Measurements from ENCODE around the gene KCNA4.
"Not testable (repeated sequence)": the region's sequence is repeated elsewhere in the genome, so short reads cannot be mapped to it uniquely, and the experiment has no call there.

Gene KCNA4

GRCh38 chr11:29989174-29989970, 27.5 kb downstream of the KCNA4 start:
- Histone ChIP-seq H3K4me1 (ENCODE audit: control insufficient read depth, low read depth, low read length) (no peaks in the 10 kb centered on the region), H3K9ac (ENCODE audit: low read length) (no peak overlapping the region), H3K27ac (ENCODE audit: low read length) (no peak overlapping the region), H3K9me3 (ENCODE audit: control insufficient read depth, low read depth, low read length) (no peaks in the 10 kb centered on the region), H3K36me3 (ENCODE audit: control insufficient read depth, low read depth, low read length) (no peaks in the 10 kb centered on the region), H3K27me3 (ENCODE audit: control insufficient read depth, insufficient read depth, low read length) (no peaks in the 10 kb centered on the region), H3K4me3 (ENCODE audit: low read length) (no peak overlapping the region)

GRCh38 chr11:29985248-29985647, 31.6 kb downstream of the KCNA4 start:
- Histone ChIP-seq H3K9me3 (ENCODE audit: control insufficient read depth, low read depth, low read length) (no peaks in the 10 kb centered on the region), H3K4me3 (ENCODE audit: low read length) (no peak overlapping the region), H3K36me3 (ENCODE audit: control insufficient read depth, low read depth, low read length) (no peaks in the 10 kb centered on the region)

GRCh38 chr11:29984544-29984943, 32.3 kb downstream of the KCNA4 start:
- no peak overlapping the region for H3K27ac ChIP-seq (ENCODE audit: low read length)
- no peaks in the 10 kb centered on the region for H3K4me1 ChIP-seq (ENCODE audit: control insufficient read depth, low read depth, low read length)
- H3K9me3 ChIP-seq (ENCODE audit: control insufficient read depth, low read depth, low read length): no peaks in the 10 kb centered on the region
- H3K9ac ChIP-seq (ENCODE audit: low read length): no peak overlapping the region
- H3K4me3 ChIP-seq (ENCODE audit: low read length): no peak overlapping the region
- H3K27me3 ChIP-seq (ENCODE audit: control insufficient read depth, insufficient read depth, low read length): no peaks in the 10 kb centered on the region
- no peaks in the 10 kb centered on the region for H3K36me3 ChIP-seq (ENCODE audit: control insufficient read depth, low read depth, low read length)

More at GRCh38 chr11:29985248-29985647, 31.6 kb downstream of the KCNA4 start:
- no peak overlapping the region for H3K9ac ChIP-seq (ENCODE audit: low read length)
- H3K27ac ChIP-seq (ENCODE audit: low read length): no peak overlapping the region
- H3K27me3 ChIP-seq (ENCODE audit: control insufficient read depth, insufficient read depth, low read length): no peaks in the 10 kb centered on the region
- H3K4me1 ChIP-seq (ENCODE audit: control insufficient read depth, low read depth, low read length): no peaks in the 10 kb centered on the region

GRCh38 chr11:29978549-29978948, 38.3 kb downstream of the KCNA4 start:
- Histone ChIP-seq H3K9ac (ENCODE audit: low read length) (no peak overlapping the region), H3K4me3 (ENCODE audit: low read length) (no peak overlapping the region), H3K9me3 (ENCODE audit: control insufficient read depth, low read depth, low read length) (no peaks in the 10 kb centered on the region), H3K36me3 (ENCODE audit: control insufficient read depth, low read depth, low read length) (no peaks in the 10 kb centered on the region), H3K27ac (ENCODE audit: low read length) (no peak overlapping the region), H3K4me1 (ENCODE audit: control insufficient read depth, low read depth, low read length) (no peaks in the 10 kb centered on the region), H3K27me3 (ENCODE audit: control insufficient read depth, insufficient read depth, low read length) (no peaks in the 10 kb centered on the region)

GRCh38 chr11:29975580-29975979, 41.2 kb downstream of the KCNA4 start:
- H3K9ac ChIP-seq (ENCODE audit: low read length); H3K9me3 ChIP-seq (ENCODE audit: control insufficient read depth, low read depth, low read length); H3K36me3 ChIP-seq (ENCODE audit: control insufficient read depth, low read depth, low read length); H3K27ac ChIP-seq (ENCODE audit: low read length); H3K4me3 ChIP-seq (ENCODE audit: low read length); H3K4me1 ChIP-seq (ENCODE audit: control insufficient read depth, low read depth, low read length); H3K27me3 ChIP-seq (ENCODE audit: control insufficient read depth, insufficient read depth, low read length): not testable (repeated sequence)

GRCh38 chr11:29963796-29964195, 53.0 kb downstream of the KCNA4 start:
- peaks cover 17% of the 10 kb centered on the region for H3K4me1 ChIP-seq (ENCODE audit: control insufficient read depth, low read depth, low read length)
- no peaks in the 10 kb centered on the region for H3K36me3 ChIP-seq (ENCODE audit: control insufficient read depth, low read depth, low read length)
- no peak overlapping the region for H3K9ac ChIP-seq (ENCODE audit: low read length)
- H3K4me3 ChIP-seq (ENCODE audit: low read length): no peak overlapping the region
- H3K9me3 ChIP-seq (ENCODE audit: control insufficient read depth, low read depth, low read length): no peaks in the 10 kb centered on the region
- H3K27ac ChIP-seq (ENCODE audit: low read length): no peak overlapping the region
- no peaks in the 10 kb centered on the region for H3K27me3 ChIP-seq (ENCODE audit: control insufficient read depth, insufficient read depth, low read length)

- H3K4me3 ChIP-seq (ENCODE audit: low read length): no peak overlapping the region
- no peak overlapping the region for H3K27ac ChIP-seq (ENCODE audit: low read length)
- H3K9ac ChIP-seq (ENCODE audit: low read length): no peak overlapping the region
- H3K9me3 ChIP-seq (ENCODE audit: control insufficient read depth, low read depth, low read length): no peaks in the 10 kb centered on the region
- H3K27me3 ChIP-seq (ENCODE audit: control insufficient read depth, insufficient read depth, low read length): no peaks in the 10 kb centered on the region
- H3K36me3 ChIP-seq (ENCODE audit: control insufficient read depth, low read depth, low read length): no peaks in the 10 kb centered on the region
- H3K4me1 ChIP-seq (ENCODE audit: control insufficient read depth, low read depth, low read length): peaks cover 20% of the 10 kb centered on the region
Observed at GRCh38 chr11:29963036-29963435, 53.8 kb downstream of the KCNA4 start.

- Histone ChIP-seq H3K9ac (ENCODE audit: low read length) (no peak overlapping the region), H3K27me3 (ENCODE audit: control insufficient read depth, insufficient read depth, low read length) (no peaks in the 10 kb centered on the region), H3K27ac (ENCODE audit: low read length) (no peak overlapping the region), H3K4me1 (ENCODE audit: control insufficient read depth, low read depth, low read length) (peaks cover 26% of the 10 kb centered on the region), H3K9me3 (ENCODE audit: control insufficient read depth, low read depth, low read length) (no peaks in the 10 kb centered on the region), H3K4me3 (ENCODE audit: low read length) (no peak overlapping the region), H3K36me3 (ENCODE audit: control insufficient read depth, low read depth, low read length) (no peaks in the 10 kb centered on the region)
Observed at GRCh38 chr11:29962243-29962642, 54.6 kb downstream of the KCNA4 start.

Data from iPS-18a (cell line).